ENCODE data around the gene CRIM1.

Gene CRIM1

DNA sequence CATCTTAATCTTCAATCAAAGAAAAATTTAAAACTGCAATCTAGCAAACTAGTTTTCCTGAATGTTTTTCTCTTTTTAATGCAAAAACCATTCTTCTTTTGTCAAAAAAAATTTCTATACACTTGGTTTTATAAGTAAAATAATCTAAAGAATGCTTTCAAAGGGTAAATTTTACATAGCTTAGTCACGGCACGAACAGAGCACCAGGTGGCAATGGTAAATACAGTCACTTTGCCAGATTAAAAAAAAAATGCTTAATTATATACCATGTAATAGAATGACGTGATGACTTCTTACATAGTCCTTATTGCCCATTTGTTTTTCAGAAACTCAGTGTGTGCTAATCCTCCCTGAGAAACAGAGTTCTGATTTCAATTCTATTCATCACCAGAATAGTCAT lies 232.0 kb downstream of the CRIM1 start:
- no peaks in the 10 kb centered on the region for H3K4me1 ChIP-seq (ENCODE audit: control insufficient read depth in 2 of 2, insufficient read depth in 2 of 2, low read length in 2 of 2)
- peaks cover 33 to 49% of the 10 kb centered on the region in 2 donors for H3K36me3 ChIP-seq (ENCODE audit: control insufficient read depth in 2 of 2, insufficient read depth in 2 of 2, low read length in 2 of 2)
- no peak overlapping the region for H3K27ac ChIP-seq (ENCODE audit: low read depth in 2 of 2, low read length in 2 of 2)
- H3K9me3 ChIP-seq (ENCODE audit: control insufficient read depth in 2 of 2, low read length in 2 of 2) = no peaks in the 10 kb centered on the region
- H3K9ac ChIP-seq (ENCODE audit: low read depth in 1 of 2, low read length in 2 of 2) = no peak overlapping the region
- no peaks in the 10 kb centered on the region for H3K27me3 ChIP-seq (ENCODE audit: control insufficient read depth in 2 of 2, insufficient read depth in 2 of 2, low read length in 2 of 2)
- no peak overlapping the region for H3K4me3 ChIP-seq (ENCODE audit: low read length in 2 of 2)

DNA sequence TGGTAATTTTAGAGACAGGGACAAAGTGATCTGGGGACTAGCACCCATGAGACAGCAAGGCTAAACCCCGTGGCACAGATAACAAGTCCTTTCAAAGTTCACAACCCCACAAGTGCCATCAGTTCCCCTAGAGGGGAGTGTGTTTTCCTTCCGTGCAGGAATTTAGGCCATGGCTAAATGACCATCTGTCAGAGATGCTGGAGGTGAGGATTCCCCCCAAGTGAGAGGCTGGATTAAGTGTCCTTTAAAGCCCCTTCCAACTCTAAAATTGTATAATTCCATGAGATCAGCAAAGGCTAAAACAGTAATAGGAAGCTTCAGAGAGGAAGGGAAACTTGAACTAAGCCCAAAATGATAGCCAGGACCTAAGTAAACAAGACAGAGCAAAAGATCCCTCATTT lies 233.7 kb downstream of the CRIM1 start:
- H3K27me3 ChIP-seq (ENCODE audit: control insufficient read depth in 2 of 2, insufficient read depth in 2 of 2, low read length in 2 of 2) = no peaks in the 10 kb centered on the region
- H3K36me3 ChIP-seq (ENCODE audit: control insufficient read depth in 2 of 2, insufficient read depth in 2 of 2, low read length in 2 of 2) = peaks cover 18 to 32% of the 10 kb centered on the region in 2 donors
- H3K27ac ChIP-seq (ENCODE audit: low read depth in 2 of 2, low read length in 2 of 2) = no peak overlapping the region
- H3K4me1 ChIP-seq (ENCODE audit: control insufficient read depth in 2 of 2, insufficient read depth in 2 of 2, low read length in 2 of 2) = peaks cover 2 to 4% of the 10 kb centered on the region in 2 donors
- H3K9ac ChIP-seq (ENCODE audit: low read depth in 1 of 2, low read length in 2 of 2) = no peak overlapping the region
- no peaks in the 10 kb centered on the region for H3K9me3 ChIP-seq (ENCODE audit: control insufficient read depth in 2 of 2, low read length in 2 of 2)
- no peak overlapping the region for H3K4me3 ChIP-seq (ENCODE audit: low read length in 2 of 2)

DNA sequence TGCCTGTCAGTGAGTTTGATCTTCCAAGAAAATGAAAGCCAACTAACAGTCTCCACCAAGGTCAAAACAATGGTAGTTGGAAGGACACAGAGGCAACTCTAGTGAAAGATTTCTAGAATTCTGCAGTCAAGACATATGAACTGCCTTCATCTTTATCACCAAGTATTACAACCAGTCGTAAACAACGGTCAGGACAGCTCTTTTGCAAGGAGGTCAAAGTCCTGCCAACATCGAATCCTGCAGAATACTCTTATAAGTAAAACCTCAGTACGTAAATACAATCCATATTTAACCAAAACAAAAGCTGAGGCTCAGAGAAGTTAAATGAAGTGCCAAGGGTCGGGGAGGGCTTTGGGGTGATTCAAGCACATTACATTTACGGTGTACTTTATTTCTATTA lies 239.3 kb downstream of the CRIM1 start:
- Histone ChIP-seq H3K9ac (ENCODE audit: low read depth in 1 of 2, low read length in 2 of 2) (no peak overlapping the region), H3K27me3 (ENCODE audit: control insufficient read depth in 2 of 2, insufficient read depth in 2 of 2, low read length in 2 of 2) (no peaks in the 10 kb centered on the region), H3K4me3 (ENCODE audit: low read length in 2 of 2) (peak overlapping the region; percentile 2 to 44), H3K4me1 (ENCODE audit: control insufficient read depth in 2 of 2, insufficient read depth in 2 of 2, low read length in 2 of 2) (peaks cover 26 to 32% of the 10 kb centered on the region in 2 donors), H3K9me3 (ENCODE audit: control insufficient read depth in 2 of 2, low read length in 2 of 2) (no peaks in the 10 kb centered on the region), H3K36me3 (ENCODE audit: control insufficient read depth in 2 of 2, insufficient read depth in 2 of 2, low read length in 2 of 2) (peaks cover 0 to 9% of the 10 kb centered on the region in 2 donors), H3K27ac (ENCODE audit: low read depth in 2 of 2, low read length in 2 of 2) (peak overlapping the region; percentile 23 to 44)

DNA sequence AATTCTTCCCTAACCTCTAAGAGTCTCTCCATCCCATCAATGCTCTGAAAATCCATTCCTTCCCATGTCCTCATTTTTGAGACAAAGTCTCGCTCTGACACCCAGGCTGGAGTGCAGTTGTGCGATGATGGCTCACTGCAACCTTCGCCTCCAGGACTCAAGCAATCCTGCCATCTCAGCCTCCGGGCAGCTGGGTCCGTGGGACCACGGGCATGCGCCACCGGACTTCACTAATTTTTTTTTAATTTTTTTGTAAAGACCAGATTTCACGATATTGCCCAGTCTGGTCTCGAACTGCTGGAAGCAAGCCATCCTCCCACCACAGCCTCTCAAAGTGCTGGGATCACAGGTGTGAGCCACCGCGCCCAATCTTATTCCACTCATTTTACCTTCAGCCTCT lies 240.8 kb downstream of the CRIM1 start:
- Histone ChIP-seq H3K9ac (ENCODE audit: low read depth in 1 of 2, low read length in 2 of 2) (no peak overlapping the region), H3K4me3 (ENCODE audit: low read length in 2 of 2) (peak overlapping the region; percentile 91 to 94), H3K36me3 (ENCODE audit: control insufficient read depth in 2 of 2, insufficient read depth in 2 of 2, low read length in 2 of 2) (no peaks in the 10 kb centered on the region), H3K27ac (ENCODE audit: low read depth in 2 of 2, low read length in 2 of 2) (no peak overlapping the region), H3K9me3 (ENCODE audit: control insufficient read depth in 2 of 2, low read length in 2 of 2) (no peaks in the 10 kb centered on the region), H3K4me1 (ENCODE audit: control insufficient read depth in 2 of 2, insufficient read depth in 2 of 2, low read length in 2 of 2) (peaks cover 26 to 32% of the 10 kb centered on the region in 2 donors), H3K27me3 (ENCODE audit: control insufficient read depth in 2 of 2, insufficient read depth in 2 of 2, low read length in 2 of 2) (no peaks in the 10 kb centered on the region)

DNA sequence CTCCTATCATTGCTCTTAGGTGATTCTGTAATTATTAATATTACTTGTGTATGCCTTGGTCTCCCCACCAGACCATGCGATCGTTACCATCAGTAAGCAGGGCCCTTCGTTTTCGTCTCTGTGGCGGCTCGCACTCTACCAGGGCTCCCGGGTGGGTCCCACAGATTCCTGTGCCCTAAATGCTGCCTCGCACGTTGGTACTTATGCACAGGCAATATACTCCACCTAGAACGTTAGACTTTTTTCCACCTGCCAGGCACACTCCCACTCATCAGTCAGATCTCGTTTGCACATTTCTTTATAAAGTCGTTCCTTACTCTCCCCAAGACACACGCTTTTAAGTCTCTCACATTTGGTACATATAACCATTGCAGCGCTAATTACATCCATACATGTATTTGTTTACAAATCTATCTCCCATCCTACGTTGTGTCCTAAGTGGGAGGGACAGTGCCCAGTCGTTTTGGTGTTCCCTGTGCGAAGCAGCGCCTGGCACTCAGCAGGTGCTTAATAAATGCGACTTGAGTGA lies 241.5 kb downstream of the CRIM1 start:
- Histone ChIP-seq H3K9ac (ENCODE audit: low read depth in 1 of 2, low read length in 2 of 2) (peak overlapping the region; percentile 63 to 77), H3K9me3 (ENCODE audit: control insufficient read depth in 2 of 2, low read length in 2 of 2) (no peaks in the 10 kb centered on the region), H3K36me3 (ENCODE audit: control insufficient read depth in 2 of 2, insufficient read depth in 2 of 2, low read length in 2 of 2) (no peaks in the 10 kb centered on the region), H3K27me3 (ENCODE audit: control insufficient read depth in 2 of 2, insufficient read depth in 2 of 2, low read length in 2 of 2) (no peaks in the 10 kb centered on the region), H3K27ac (ENCODE audit: low read depth in 2 of 2, low read length in 2 of 2) (peak overlapping the region; percentile 88), H3K4me3 (ENCODE audit: low read length in 2 of 2) (peak overlapping the region; percentile 91 to 94), H3K4me1 (ENCODE audit: control insufficient read depth in 2 of 2, insufficient read depth in 2 of 2, low read length in 2 of 2) (peaks cover 26 to 32% of the 10 kb centered on the region in 2 donors)

DNA sequence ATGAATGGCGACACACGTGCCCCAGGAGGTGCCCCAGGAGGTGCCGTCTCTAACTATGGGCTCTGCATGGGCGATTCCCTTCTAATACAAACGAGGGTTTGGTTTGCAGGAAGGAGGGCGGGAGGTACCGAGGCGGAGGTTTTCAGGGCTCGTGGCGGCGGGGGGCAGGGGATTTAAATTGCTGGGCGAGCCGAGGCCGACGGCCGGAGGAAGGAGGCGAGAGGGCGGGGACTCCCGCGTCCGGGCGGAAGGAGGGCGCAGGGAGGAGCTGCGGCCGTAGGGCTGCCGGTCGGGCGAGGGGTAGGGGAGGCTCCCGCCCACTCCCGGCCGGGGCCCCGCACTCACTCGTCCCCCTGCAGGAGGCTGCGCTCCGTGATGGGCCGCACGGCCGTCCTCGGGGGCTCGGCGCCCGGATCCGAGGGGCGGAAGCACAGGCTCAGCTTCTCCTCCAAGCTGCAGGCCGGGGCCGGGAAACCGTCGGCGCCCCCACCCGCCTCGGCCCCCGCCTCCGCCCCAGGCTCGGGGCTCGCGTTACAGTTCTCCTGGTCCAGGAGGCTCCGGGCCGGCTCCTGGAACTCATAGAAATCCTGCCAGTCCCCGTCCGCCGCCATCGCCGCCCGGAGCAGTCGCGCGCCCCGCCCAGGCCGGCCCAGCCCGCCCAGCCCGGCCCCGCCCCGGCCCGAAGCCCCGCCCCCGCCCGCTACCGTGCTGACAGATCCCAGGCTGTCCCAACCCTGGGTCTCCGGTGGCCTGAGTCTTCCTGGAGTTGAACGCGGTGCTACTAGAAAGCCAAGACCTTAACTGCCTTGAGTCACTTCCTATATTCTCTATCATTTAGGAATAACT lies 242.2 kb downstream of the CRIM1 start, which contains the start of gene FEZ2:
FEZ2 (minus strand) TSS at position 637 of the 846 bp plus-strand sequence; CDS start at position 611, 26 bp downstream.
- Histone ChIP-seq H3K9me3 (ENCODE audit: control insufficient read depth in 2 of 2, low read length in 2 of 2) (no peaks in the 10 kb centered on the region), H3K4me3 (ENCODE audit: low read length in 2 of 2) (peak within 1 kb of the TSS; percentile 91 to 94), H3K27ac (ENCODE audit: low read depth in 2 of 2, low read length in 2 of 2) (peak within 1 kb of the TSS; percentile 88), H3K27me3 (ENCODE audit: control insufficient read depth in 2 of 2, insufficient read depth in 2 of 2, low read length in 2 of 2) (no peaks in the 10 kb centered on the region), H3K36me3 (ENCODE audit: control insufficient read depth in 2 of 2, insufficient read depth in 2 of 2, low read length in 2 of 2) (no peaks in the 10 kb centered on the region), H3K9ac (ENCODE audit: low read depth in 1 of 2, low read length in 2 of 2) (peak within 1 kb of the TSS; percentile 63 to 77), H3K4me1 (ENCODE audit: control insufficient read depth in 2 of 2, insufficient read depth in 2 of 2, low read length in 2 of 2) (peaks cover 26 to 32% of the 10 kb centered on the region in 2 donors)

All from mucosa of rectum (tissue), 2 donors.